CD8-positive, alpha-beta memory T cell (primary cell): ENCODE data around the gene MRPS15. TPM values are rescaled to one million over a fixed set of nuclear protein-coding genes. Genes with fewer than 3 reads are reported as not detected.

Source experiments
- CTCF ChIA-PET: fragments of 350-600 bp; sonication (Branson Sonifier 250); formaldehyde crosslinking; loops from one replicate; lab custom pipeline; 2021; ENCODE audit warnings: antibody characterized with exemption; lab: Charles Lee
- POLR2A ChIA-PET: fragments of 350-600 bp; sonication (Branson Sonifier 250); formaldehyde crosslinking; loops from one replicate; lab custom pipeline; 2021; ENCODE audit warnings: antibody characterized with exemption; lab: Charles Lee
- DNase-seq, 5 donors: peaks; one replicate each; pipeline versions ENCODE4 v3.0.0 to v3.0.0-alpha.2; 2020 to 2022; ENCODE audit warnings: mixed read lengths in 1 of 5
- H3K27ac ChIP-seq: one replicate; pipeline ENCODE4 v1.7.0; 2013; ENCODE audit warnings: low read depth, mild to moderate bottlenecking, low read length, moderate library complexity
- H3K27me3 ChIP-seq: 2 replicates; pipeline ENCODE4 v1.7.0; 2013; ENCODE audit warnings: low read length, mild to moderate bottlenecking; ENCODE audit not compliant: insufficient read depth, poor library complexity, severe bottlenecking
- H3K36me3 ChIP-seq: 2 replicates; pipeline ENCODE4 v1.7.0; 2013; ENCODE audit warnings: mild to moderate bottlenecking, low read length, moderate library complexity; ENCODE audit not compliant: insufficient read depth
- H3K4me1 ChIP-seq: 2 replicates; pipeline ENCODE4 v1.7.0; 2013; ENCODE audit warnings: mild to moderate bottlenecking, low read length, moderate library complexity; ENCODE audit not compliant: insufficient read depth
- H3K4me3 ChIP-seq: 2 replicates; pipeline ENCODE4 v1.7.0; 2013; ENCODE audit warnings: mild to moderate bottlenecking, low read length
- H3K9me3 ChIP-seq: 2 replicates; pipeline ENCODE4 v1.7.0; 2013; ENCODE audit warnings: mild to moderate bottlenecking, low read length
- H3K27ac Mint-ChIP-seq, 8 donors: one replicate each; pipeline ENCODE4 v1.8.0; 2020 to 2021; ENCODE audit warnings: mixed read lengths in 8 of 8, mild to moderate bottlenecking in 6 of 8, inconsistent platforms in 3 of 8, moderate library complexity in 3 of 8
- H3K27me3 Mint-ChIP-seq, 2 donors: one replicate each; pipeline ENCODE4 v1.8.0; 2020 to 2021; ENCODE audit warnings: mixed read lengths in 2 of 2, mild to moderate bottlenecking in 1 of 2, moderate library complexity in 1 of 2
- H3K36me3 Mint-ChIP-seq, 3 donors: one replicate each; pipeline ENCODE4 v1.8.0; 2020 to 2021; ENCODE audit warnings: mixed read lengths in 3 of 3, inconsistent platforms in 1 of 3, mild to moderate bottlenecking in 1 of 3
- H3K4me1 Mint-ChIP-seq, 3 donors: one replicate each; pipeline ENCODE4 v1.8.0; 2020 to 2021; ENCODE audit warnings: mixed read lengths in 3 of 3, inconsistent platforms in 1 of 3, mild to moderate bottlenecking in 1 of 3
- H3K4me3 Mint-ChIP-seq, 7 donors: one replicate each; pipeline ENCODE4 v1.8.0; 2020 to 2021; ENCODE audit warnings: mixed read lengths in 7 of 7, mild to moderate bottlenecking in 6 of 7, moderate library complexity in 4 of 7, inconsistent platforms in 2 of 7
- H3K9me3 Mint-ChIP-seq, 5 donors: one replicate each; pipeline ENCODE4 v1.8.0; 2020 to 2022; ENCODE audit warnings: mixed read lengths in 5 of 5, mild to moderate bottlenecking in 3 of 5, moderate library complexity in 2 of 5, inconsistent platforms in 1 of 5
- polyA plus RNA-seq: library from polyadenylated mRNA; unstranded; fragments of 300-500 nt; fragmentation: Illumina TruSeq; gene quantifications from one replicate; pipeline ENCODE4 v1.2.3, GENCODE V29; 2021
- total RNA-seq, 2 experiments: library from RNA; stranded (reverse); gene quantifications; one replicate each; pipeline ENCODE4 v1.2.3, GENCODE V29; 2021

Gene MRPS15
- total and polyA plus RNA-seq, 3 experiments from 2014 or later, result 76.5 to 143 (median 134) TPM

GRCh38 chr1:36464605-36465393 is 615 bp upstream of the MRPS15 start:
- peaks cover 21% of the 10 kb centered on the region for H3K36me3 ChIP-seq
- peak overlapping the region; percentile 91 to 98 (median 97) for H3K27ac Mint-ChIP-seq
- ChIA-PET CTCF (interaction anchor here (1.4 kb wide), 1 partner anchor 9 kb away, joined by 4 read pairs; no protein-coding TSS in a partner anchor), POLR2A (interaction anchor here (0.7 to 1.8 kb wide), 3 partner anchors 14 to 78 kb away, joined by 3 to 6 read pairs (median 5); partner anchors contain the start of gene OSCP1)
- peaks cover 27 to 35% (median 31%) of the 10 kb centered on the region in 3 donors for H3K4me1 Mint-ChIP-seq
- H3K9me3 Mint-ChIP-seq, result no peaks in the 10 kb centered on the region
- no peaks in the 10 kb centered on the region for H3K27me3 ChIP-seq
- peak overlapping the region; percentile 92 to 99 (median 98) for H3K4me3 Mint-ChIP-seq
- peaks cover 4 to 32% (median 7%) of the 10 kb centered on the region in 3 donors for H3K36me3 Mint-ChIP-seq
- peak overlapping the region; percentile 91 for H3K27ac ChIP-seq
- H3K9me3 ChIP-seq, result no peaks in the 10 kb centered on the region
- no peaks in the 10 kb centered on the region for H3K27me3 Mint-ChIP-seq
- H3K4me3 ChIP-seq, result peak overlapping the region; percentile 94
- peak in 1 of 5 donors; percentile 6 for DNase-seq
- H3K4me1 ChIP-seq, result peaks cover 14% of the 10 kb centered on the region

- H3K4me1 Mint-ChIP-seq, result peaks cover 30 to 40% (median 36%) of the 10 kb centered on the region in 3 donors
- H3K27ac Mint-ChIP-seq, result peak overlapping the region; percentile 91 to 98 (median 97)
- ChIA-PET CTCF (interaction anchor here (1.4 kb wide), 1 partner anchor 8 kb away, joined by 4 read pairs; no protein-coding TSS in a partner anchor), POLR2A (interaction anchor here (1.8 kb wide), 1 partner anchor 77 kb away, joined by 6 read pairs; no protein-coding TSS in a partner anchor)
- Histone ChIP-seq H3K4me3 (peak overlapping the region; percentile 94), H3K27ac (peak overlapping the region; percentile 91), H3K36me3 (peaks cover 26% of the 10 kb centered on the region), H3K9me3 (no peaks in the 10 kb centered on the region), H3K4me1 (peaks cover 21% of the 10 kb centered on the region), H3K27me3 (no peaks in the 10 kb centered on the region)
- H3K36me3 Mint-ChIP-seq, result peaks cover 4 to 45% (median 9%) of the 10 kb centered on the region in 3 donors
- no peaks in the 10 kb centered on the region for H3K9me3 Mint-ChIP-seq
- no peaks in the 10 kb centered on the region for H3K27me3 Mint-ChIP-seq
- DNase-seq, result no peak
- peak overlapping the region; percentile 92 to 99 (median 98) for H3K4me3 Mint-ChIP-seq
Measured at GRCh38 chr1:36463463-36463802, 751 bp downstream of the MRPS15 start.

GRCh38 chr1:36458910-36459309 is 5.3 kb downstream of the MRPS15 start:
- H3K9me3 Mint-ChIP-seq, result no peaks in the 10 kb centered on the region
- H3K36me3 Mint-ChIP-seq, result peaks cover 4 to 80% (median 15%) of the 10 kb centered on the region in 3 donors
- Histone ChIP-seq H3K9me3 (no peaks in the 10 kb centered on the region), H3K27me3 (no peaks in the 10 kb centered on the region), H3K27ac (no peak overlapping the region), H3K4me3 (no peak overlapping the region), H3K4me1 (peaks cover 23% of the 10 kb centered on the region), H3K36me3 (peaks cover 52% of the 10 kb centered on the region)
- CTCF ChIA-PET, result no interaction called here
- peaks cover 0 to 1% of the 10 kb centered on the region in 2 donors for H3K27me3 Mint-ChIP-seq
- peak overlapping the region in 5 of 8 donors; percentile 21 to 58 (median 38) for H3K27ac Mint-ChIP-seq
- POLR2A ChIA-PET, result interaction anchor here (0.6 kb wide), 1 partner anchor 9 kb away, joined by 3 read pairs; the partner anchor contains the start of gene OSCP1
- H3K4me1 Mint-ChIP-seq, result peaks cover 25 to 39% (median 34%) of the 10 kb centered on the region in 3 donors
- peak overlapping the region in 1 of 7 donors; percentile 26 for H3K4me3 Mint-ChIP-seq
- no peak for DNase-seq

- peaks cover 52% of the 10 kb centered on the region for H3K36me3 ChIP-seq
- Mint-ChIP-seq H3K4me3 (peak overlapping the region in 1 of 7 donors; percentile 5), H3K9me3 (no peaks in the 10 kb centered on the region), H3K27me3 (peaks cover 0 to 1% of the 10 kb centered on the region in 2 donors), H3K36me3 (peaks cover 4 to 76% (median 15%) of the 10 kb centered on the region in 3 donors), H3K4me1 (peaks cover 16 to 29% (median 25%) of the 10 kb centered on the region in 3 donors), H3K27ac (peak overlapping the region in 4 of 8 donors; percentile 24 to 54 (median 36))
- H3K4me3 ChIP-seq, result no peak overlapping the region
- H3K9me3 ChIP-seq, result no peaks in the 10 kb centered on the region
- no peaks in the 10 kb centered on the region for H3K27me3 ChIP-seq
- no peak overlapping the region for H3K27ac ChIP-seq
- ChIA-PET CTCF (no interaction called here), POLR2A (no interaction called here)
- H3K4me1 ChIP-seq, result peaks cover 16% of the 10 kb centered on the region
- DNase-seq, result peak in 1 of 5 donors; percentile 20
Measured at GRCh38 chr1:36457691-36458090, 6.5 kb downstream of the MRPS15 start.

- Histone ChIP-seq H3K27me3 (no peaks in the 10 kb centered on the region), H3K4me1 (peaks cover 16% of the 10 kb centered on the region), H3K4me3 (no peak overlapping the region), H3K27ac (no peak overlapping the region), H3K36me3 (peaks cover 44% of the 10 kb centered on the region), H3K9me3 (no peaks in the 10 kb centered on the region)
- Mint-ChIP-seq H3K9me3 (no peaks in the 10 kb centered on the region), H3K27ac (no peak overlapping the region), H3K27me3 (peaks cover 0 to 1% of the 10 kb centered on the region in 2 donors), H3K4me3 (no peak overlapping the region), H3K4me1 (peaks cover 15 to 27% (median 26%) of the 10 kb centered on the region in 3 donors), H3K36me3 (peaks cover 4 to 66% (median 15%) of the 10 kb centered on the region in 3 donors)
- POLR2A ChIA-PET, result no interaction called here
- CTCF ChIA-PET, result no interaction called here
- DNase-seq, result no peak
Measured at GRCh38 chr1:36456391-36456928, 7.7 kb downstream of the MRPS15 start.

- Mint-ChIP-seq H3K27me3 (peaks cover 0 to 1% of the 10 kb centered on the region in 2 donors), H3K9me3 (no peaks in the 10 kb centered on the region), H3K27ac (peak overlapping the region in 1 of 8 donors; percentile 78), H3K4me1 (peaks cover 16 to 32% (median 29%) of the 10 kb centered on the region in 3 donors), H3K4me3 (peak overlapping the region in 1 of 7 donors; percentile 9), H3K36me3 (peaks cover 0 to 57% (median 11%) of the 10 kb centered on the region in 3 donors)
- no peak for DNase-seq
- Histone ChIP-seq H3K9me3 (no peaks in the 10 kb centered on the region), H3K27ac (no peak overlapping the region), H3K4me3 (no peak overlapping the region), H3K27me3 (no peaks in the 10 kb centered on the region), H3K36me3 (peaks cover 33% of the 10 kb centered on the region), H3K4me1 (peaks cover 16% of the 10 kb centered on the region)
- CTCF ChIA-PET, result interaction anchor here (0.7 kb wide), 1 partner anchor 8 kb away, joined by 4 read pairs; the partner anchor contains the start of gene MRPS15
- POLR2A ChIA-PET, result no interaction called here
Measured at GRCh38 chr1:36455386-36455785, 8.8 kb downstream of the MRPS15 start.

GRCh38 chr1:36453600-36454388 is 10.4 kb downstream of the MRPS15 start:
- Mint-ChIP-seq H3K27me3 (peaks cover 0 to 3% of the 10 kb centered on the region in 2 donors), H3K27ac (peak overlapping the region in 5 of 8 donors; percentile 14 to 66 (median 65)), H3K4me1 (peaks cover 23 to 37% (median 35%) of the 10 kb centered on the region in 3 donors), H3K36me3 (peaks cover 0 to 46% (median 7%) of the 10 kb centered on the region in 3 donors), H3K4me3 (peak overlapping the region in 2 of 7 donors; percentile 32 to 78), H3K9me3 (no peaks in the 10 kb centered on the region)
- ChIA-PET POLR2A (no interaction called here), CTCF (no interaction called here)
- H3K4me3 ChIP-seq, result no peak overlapping the region
- H3K27me3 ChIP-seq, result no peaks in the 10 kb centered on the region
- H3K4me1 ChIP-seq, result peaks cover 16% of the 10 kb centered on the region
- no peak for DNase-seq
- H3K36me3 ChIP-seq, result peaks cover 28% of the 10 kb centered on the region
- H3K27ac ChIP-seq, result peak overlapping the region; percentile 19
- no peaks in the 10 kb centered on the region for H3K9me3 ChIP-seq
